ENCODE data around the gene MYO9B.

DNA sequence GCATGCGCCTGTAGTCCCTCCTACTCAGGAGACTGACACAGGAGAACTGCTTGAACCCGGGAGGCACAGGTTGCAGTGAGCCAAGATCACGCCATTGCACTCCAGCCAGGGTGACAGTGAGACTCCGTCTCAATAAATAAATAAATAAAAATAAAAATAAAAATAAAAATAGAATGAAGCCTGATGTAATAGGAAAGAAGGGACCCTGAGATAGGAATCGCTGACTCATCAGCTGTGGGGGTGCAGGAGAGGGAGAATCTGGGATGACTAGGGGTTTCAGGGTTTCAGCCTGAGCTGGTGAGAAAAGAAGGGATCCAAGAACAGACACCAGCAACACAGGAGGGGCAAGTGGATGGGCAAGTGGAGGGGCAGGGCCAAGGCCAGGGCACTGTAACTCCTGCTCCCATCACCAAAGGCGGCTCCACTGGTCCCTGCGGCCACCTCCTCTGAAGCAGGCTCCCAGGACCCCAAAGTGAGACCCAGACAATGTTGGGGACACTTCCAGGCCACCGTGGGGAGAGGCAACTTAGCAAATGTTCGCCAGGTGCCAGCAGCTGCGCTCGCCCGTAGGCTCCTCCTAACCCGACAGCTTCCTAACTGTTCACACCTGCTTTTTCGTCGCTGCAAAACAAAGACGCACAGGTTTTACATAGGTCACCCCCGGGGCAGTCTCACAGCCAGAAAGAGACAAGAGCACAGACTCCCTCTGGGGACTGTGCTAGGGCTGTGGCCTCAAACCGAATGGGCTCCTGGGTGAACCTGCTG, 1.5 kb upstream of the MYO9B start:
- TF ChIP-seq, protein P1, sequence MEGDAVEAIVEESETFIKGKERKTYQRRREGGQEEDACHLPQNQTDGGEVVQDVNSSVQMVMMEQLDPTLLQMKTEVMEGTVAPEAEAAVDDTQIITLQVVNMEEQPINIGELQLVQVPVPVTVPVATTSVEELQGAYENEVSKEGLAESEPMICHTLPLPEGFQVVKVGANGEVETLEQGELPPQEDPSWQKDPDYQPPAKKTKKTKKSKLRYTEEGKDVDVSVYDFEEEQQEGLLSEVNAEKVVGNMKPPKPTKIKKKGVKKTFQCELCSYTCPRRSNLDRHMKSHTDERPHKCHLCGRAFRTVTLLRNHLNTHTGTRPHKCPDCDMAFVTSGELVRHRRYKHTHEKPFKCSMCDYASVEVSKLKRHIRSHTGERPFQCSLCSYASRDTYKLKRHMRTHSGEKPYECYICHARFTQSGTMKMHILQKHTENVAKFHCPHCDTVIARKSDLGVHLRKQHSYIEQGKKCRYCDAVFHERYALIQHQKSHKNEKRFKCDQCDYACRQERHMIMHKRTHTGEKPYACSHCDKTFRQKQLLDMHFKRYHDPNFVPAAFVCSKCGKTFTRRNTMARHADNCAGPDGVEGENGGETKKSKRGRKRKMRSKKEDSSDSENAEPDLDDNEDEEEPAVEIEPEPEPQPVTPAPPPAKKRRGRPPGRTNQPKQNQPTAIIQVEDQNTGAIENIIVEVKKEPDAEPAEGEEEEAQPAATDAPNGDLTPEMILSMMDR (conservative IDR thresholded peaks at IDR 0.05 in 1 of 2, IDR thresholded peaks at IDR 0.05 in 1 of 2; ENCODE audit: low read depth in 1 of 2, low read length in 2 of 2), result no peak
- no peak for TF ChIP-seq EZH2 (IDR thresholded peaks at IDR 0.05; ENCODE audit: low read length, missing control alignments)
